Keratinocyte (primary cell): ENCODE results near the gene PRKAR1B.

Source experiments
- CTCF ChIP-seq, 3 experiments: IDR thresholded peaks in 1 of 3; conservative IDR thresholded peaks in 1 of 3; optimal IDR thresholded peaks in 1 of 3; 2 replicates in 2 of 3; 3 replicates in 1 of 3; pipeline versions ENCODE3 to v1.5.1; 2011; ENCODE audit warnings: low read length in 3 of 3, mild to moderate bottlenecking in 3 of 3, moderate library complexity in 2 of 3, control low read depth in 1 of 3, inconsistent platforms in 1 of 3; ENCODE audit not compliant: insufficient read depth in 2 of 3; ENCODE audit errors: extremely low read depth in 1 of 3
- EZH2 ChIP-seq: IDR thresholded peaks from one replicate; pipeline ENCODE4 v1.6.1; 2012; ENCODE audit warnings: inconsistent platforms, mild to moderate bottlenecking, low read length, moderate library complexity

DNA sequence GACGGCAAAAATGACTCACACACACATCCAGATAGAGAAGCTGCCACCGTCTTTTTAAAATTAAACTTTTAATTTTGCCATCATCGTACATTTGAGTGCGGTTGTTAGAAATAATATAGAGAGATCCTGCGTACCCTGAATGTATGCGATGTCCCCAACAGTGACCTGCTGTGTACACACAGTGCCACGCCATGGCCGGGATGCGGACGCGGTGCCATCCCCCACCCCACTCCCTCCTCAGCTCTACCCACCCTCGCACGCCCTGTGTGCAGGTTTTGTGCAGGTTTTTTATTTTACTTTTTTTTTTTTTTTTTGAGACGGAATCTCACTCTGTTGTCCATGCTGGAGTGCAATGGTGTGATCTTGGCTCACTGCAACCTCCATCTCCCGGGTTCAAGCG, 148.7 kb downstream of the PRKAR1B start:
- TF ChIP-seq CTCF (optimal IDR thresholded peaks at IDR 0.05 in 1 of 3, IDR thresholded peaks at IDR 0.05 in 1 of 3, conservative IDR thresholded peaks at IDR 0.05 in 1 of 3; ENCODE audit: extremely low read depth in 1 of 3, insufficient read depth in 2 of 3, low read length in 3 of 3): no peak
- no peak for TF ChIP-seq EZH2
